Stimulated activated naive CD4-positive, alpha-beta T cell (primary cell): ENCODE data around the gene LRRIQ1.
A peak's percentile ranks its signal among the peaks of the same experiment; 100 is the strongest.

Experiments used
- DNase-seq, 6 experiments: peaks; one replicate each; lab custom pipeline; 2025; lab: John Stamatoyannopoulos, UW

Gene LRRIQ1

GRCh38 chr12:85280165-85280983 lies 244.2 kb downstream of the LRRIQ1 start, which contains the start of gene ALX1:
ALX1 (plus strand) TSS chr12:85280220; CDS start chr12:85280262, 42 bp downstream.
- peak in 1 of 6 experiments; percentile 4 for DNase-seq

DNA sequence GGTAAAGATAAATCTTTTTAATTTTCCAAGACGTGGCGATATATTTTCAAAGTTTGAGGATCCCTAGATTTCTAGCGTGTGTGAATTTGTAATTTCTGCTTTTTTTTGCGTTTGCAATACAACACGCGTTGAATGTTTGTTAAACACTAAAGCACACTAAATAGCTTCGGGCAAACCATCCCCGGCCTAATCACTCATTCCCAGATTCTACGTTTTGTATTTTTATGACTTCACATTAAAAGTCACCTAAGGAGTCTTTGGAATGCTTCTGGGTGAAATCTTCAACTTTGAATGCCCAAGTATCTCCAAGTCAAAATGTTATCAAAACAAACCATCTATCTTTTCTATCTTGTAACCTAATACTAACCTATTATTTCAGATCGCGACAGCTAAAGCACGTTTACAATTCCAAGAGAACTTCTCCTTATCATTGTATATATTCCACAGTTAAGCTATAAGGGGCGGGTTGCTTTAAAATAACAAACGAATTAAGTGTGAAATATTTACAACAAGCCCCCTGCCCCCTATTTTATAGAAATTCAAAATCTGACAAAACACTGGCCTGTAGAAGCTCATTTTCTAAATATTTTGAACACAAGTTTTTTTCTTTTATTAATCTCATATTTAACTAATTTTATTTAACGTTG lies 245.0 kb downstream of the LRRIQ1 start:
- no peak for DNase-seq

DNA sequence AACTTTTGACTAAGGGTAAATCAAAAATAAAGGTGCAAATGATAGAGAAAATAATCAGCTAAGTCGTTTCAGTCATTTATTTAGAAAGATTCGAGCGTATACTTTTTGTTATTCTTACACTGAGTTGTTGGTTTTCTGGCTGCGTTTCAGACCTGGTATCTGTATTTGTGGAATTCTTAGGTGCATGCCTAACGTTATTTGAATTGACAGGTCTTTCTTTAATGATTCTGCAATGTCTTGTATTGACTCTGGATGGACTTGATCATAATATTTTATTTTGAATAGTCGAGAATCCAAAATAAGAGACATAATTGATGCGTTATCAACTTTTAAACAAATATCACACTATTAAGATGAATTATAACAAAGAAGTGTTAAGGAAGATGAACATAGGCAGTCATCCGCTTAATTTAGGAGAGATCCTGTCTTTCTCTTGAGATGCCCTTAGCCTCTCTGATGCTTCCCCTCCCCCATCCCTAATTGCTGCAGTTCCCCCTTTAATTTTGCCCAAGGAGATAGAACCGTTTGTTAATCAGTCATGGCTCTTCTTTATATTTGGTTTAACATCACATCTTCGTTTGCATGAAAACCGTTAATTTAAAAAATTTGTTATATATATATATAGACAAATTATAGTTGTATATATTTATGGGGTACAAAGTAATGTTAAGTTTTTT lies 245.6 kb downstream of the LRRIQ1 start:
- DNase-seq: no peak

- DNase-seq: no peak
Measured at GRCh38 chr12:85283560-85283959, 247.4 kb downstream of the LRRIQ1 start.
